ENCODE data around the gene TSC1. TPM values are rescaled to one million over a fixed set of nuclear protein-coding genes. Genes with fewer than 3 reads are reported as not detected.

Gene TSC1
- total and polyA plus RNA-seq, 2 experiments from 2014 or later = 18.8 to 22.4 TPM

- TF ChIP-seq EZH2phosphoT487 (IDR thresholded peaks at IDR 0.05; ENCODE audit: insufficient read depth, low read depth) (no peak), EZH2 (IDR thresholded peaks at IDR 0.05; ENCODE audit: insufficient read depth, poor library complexity, severe bottlenecking) (no peak)
- WGBS, 2 experiments (ENCODE audit: low coverage in 1 of 2, low lambda C conversion rate in 2 of 2, missing lambda C conversion rate in 2 of 2) = 40 to 52% methylated on average over 21 to 24 of the region's 24 CpGs
- Histone ChIP-seq H3K27ac (no peak overlapping the region), H4K20me1 (ENCODE audit: insufficient read depth) (no peaks in the 10 kb centered on the region), H3K4me1 (ENCODE audit: insufficient read depth) (peaks cover 8% of the 10 kb centered on the region; the same call in 1 of the 2 replicates), H3K36me3 (ENCODE audit: low read depth) (no peaks in the 10 kb centered on the region), H3K4me2 (ENCODE audit: unreplicated experiment) (peak overlapping the region; percentile 18), H3K9ac (no peak overlapping the region), H3F3A (ENCODE audit: insufficient read depth) (no peaks in the 10 kb centered on the region), H3K79me2 (ENCODE audit: insufficient read depth) (no peaks in the 10 kb centered on the region), H2AFZ (no peak overlapping the region), H3K27me3 (replicated peaks; ENCODE audit: insufficient read depth) (peaks cover 14% of the 10 kb centered on the region), H3K4me3 (no peak overlapping the region), H3K9me2 (ENCODE audit: insufficient read depth) (no peaks in the 10 kb centered on the region), H3K9me3 (ENCODE audit: low read depth) (no peaks in the 10 kb centered on the region)
- DNase-seq = peak; percentile 63
- in situ Hi-C loops (cut with MboI) = no loop called here
Observed at GRCh38 chr9:132857616-132858342, 86.6 kb downstream of the TSC1 start.

- no peaks in the 10 kb centered on the region for H3K9me2 ChIP-seq (ENCODE audit: insufficient read depth)
- H3K4me1 ChIP-seq (ENCODE audit: insufficient read depth) = peaks cover 8% of the 10 kb centered on the region; the same call in 1 of the 2 replicates
- H3K36me3 ChIP-seq (ENCODE audit: low read depth) = no peaks in the 10 kb centered on the region
- in situ Hi-C loops (cut with MboI) = no loop called here
- H3K4me2 ChIP-seq (ENCODE audit: unreplicated experiment) = peak overlapping the region; percentile 18
- H3K9me3 ChIP-seq (ENCODE audit: low read depth) = no peaks in the 10 kb centered on the region
- H3K4me3 ChIP-seq = no peak overlapping the region
- H3F3A ChIP-seq (ENCODE audit: insufficient read depth) = no peaks in the 10 kb centered on the region
- 0 out of 2 replicates have a peak overlapping the region, but pooled peaks have one; percentile 41 for H2AFZ ChIP-seq
- peak; percentile 84 for DNase-seq
- no peaks in the 10 kb centered on the region for H4K20me1 ChIP-seq (ENCODE audit: insufficient read depth)
- no peaks in the 10 kb centered on the region for H3K79me2 ChIP-seq (ENCODE audit: insufficient read depth)
- peaks cover 14% of the 10 kb centered on the region for H3K27me3 ChIP-seq (replicated peaks; ENCODE audit: insufficient read depth)
- TF ChIP-seq EZH2 (IDR thresholded peaks at IDR 0.05; ENCODE audit: insufficient read depth, poor library complexity, severe bottlenecking) = no peak
- no peak overlapping the region for H3K9ac ChIP-seq
- H3K27ac ChIP-seq = no peak overlapping the region
- WGBS, 2 experiments (ENCODE audit: low coverage in 1 of 2, low lambda C conversion rate in 2 of 2, missing lambda C conversion rate in 2 of 2) = 19 to 22% methylated on average over 8 of the region's 8 CpGs
Observed at GRCh38 chr9:132857031-132857430, 87.4 kb downstream of the TSC1 start.

DNA sequence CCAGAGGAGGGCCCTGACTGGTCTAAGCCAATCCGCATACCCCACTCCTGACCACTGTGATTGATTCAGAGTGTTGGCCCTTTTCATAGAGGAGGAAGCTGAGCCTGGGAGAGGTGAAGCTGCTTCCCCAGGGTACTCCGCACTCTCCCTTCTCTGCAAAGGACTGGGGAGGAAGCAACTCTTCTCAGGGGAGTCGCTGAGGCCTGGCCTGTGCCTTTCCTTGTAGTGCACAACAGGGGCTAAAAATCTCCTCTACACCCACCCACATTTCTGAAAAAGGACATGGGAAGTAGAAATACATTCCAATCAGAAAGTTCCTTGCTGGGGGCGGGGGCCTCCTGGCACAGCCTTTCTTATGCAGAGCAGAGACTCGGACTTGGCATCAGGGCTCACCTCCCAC lies 88.5 kb downstream of the TSC1 start:
- Histone ChIP-seq H3K36me3 (ENCODE audit: low read depth) (no peaks in the 10 kb centered on the region), H3F3A (ENCODE audit: insufficient read depth) (no peaks in the 10 kb centered on the region), H3K27ac (no peak overlapping the region), H3K9me2 (ENCODE audit: insufficient read depth) (no peaks in the 10 kb centered on the region), H2AFZ (no peak overlapping the region), H3K9me3 (ENCODE audit: low read depth) (no peaks in the 10 kb centered on the region), H3K4me1 (ENCODE audit: insufficient read depth) (peaks cover 8% of the 10 kb centered on the region; the same call in 1 of the 2 replicates), H3K4me2 (ENCODE audit: unreplicated experiment) (no peak overlapping the region), H3K4me3 (no peak overlapping the region), H3K9ac (no peak overlapping the region), H3K27me3 (replicated peaks; ENCODE audit: insufficient read depth) (peaks cover 14% of the 10 kb centered on the region), H3K79me2 (ENCODE audit: insufficient read depth) (no peaks in the 10 kb centered on the region), H4K20me1 (ENCODE audit: insufficient read depth) (no peaks in the 10 kb centered on the region)
- no peak for TF ChIP-seq EZH2 (IDR thresholded peaks at IDR 0.05; ENCODE audit: insufficient read depth, poor library complexity, severe bottlenecking)
- TF ChIP-seq EZH2phosphoT487 (IDR thresholded peaks at IDR 0.05; ENCODE audit: insufficient read depth, low read depth) = no peak
- in situ Hi-C loops (cut with MboI) = no loop called here
- 73 to 74% methylated on average over 5 of the region's 5 CpGs for WGBS, 2 experiments (ENCODE audit: low coverage in 1 of 2, low lambda C conversion rate in 2 of 2, missing lambda C conversion rate in 2 of 2)
- DNase-seq = no peak

GRCh38 chr9:132854832-132855231 lies 89.6 kb downstream of the TSC1 start:
- in situ Hi-C loops (cut with MboI) = no loop called here
- H4K20me1 ChIP-seq (ENCODE audit: insufficient read depth) = no peaks in the 10 kb centered on the region
- H3K27me3 ChIP-seq (replicated peaks; ENCODE audit: insufficient read depth) = peaks cover 14% of the 10 kb centered on the region
- no peak overlapping the region for H3K4me3 ChIP-seq
- no peaks in the 10 kb centered on the region for H3K79me2 ChIP-seq (ENCODE audit: insufficient read depth)
- TF ChIP-seq EZH2 (IDR thresholded peaks at IDR 0.05; ENCODE audit: insufficient read depth, poor library complexity, severe bottlenecking) (no peak), EZH2phosphoT487 (IDR thresholded peaks at IDR 0.05; ENCODE audit: insufficient read depth, low read depth) (no peak)
- no peak overlapping the region for H3K9ac ChIP-seq
- no peaks in the 10 kb centered on the region for H3F3A ChIP-seq (ENCODE audit: insufficient read depth)
- H3K4me1 ChIP-seq (ENCODE audit: insufficient read depth) = peaks cover 8% of the 10 kb centered on the region; the same call in 1 of the 2 replicates
- no peaks in the 10 kb centered on the region for H3K9me3 ChIP-seq (ENCODE audit: low read depth)
- no peak overlapping the region for H2AFZ ChIP-seq
- no peak overlapping the region for H3K27ac ChIP-seq
- no peak overlapping the region for H3K4me2 ChIP-seq (ENCODE audit: unreplicated experiment)
- no peaks in the 10 kb centered on the region for H3K9me2 ChIP-seq (ENCODE audit: insufficient read depth)
- 52 to 57% methylated on average over 10 of the region's 10 CpGs for WGBS, 2 experiments (ENCODE audit: low coverage in 1 of 2, low lambda C conversion rate in 2 of 2, missing lambda C conversion rate in 2 of 2)
- DNase-seq = no peak
- H3K36me3 ChIP-seq (ENCODE audit: low read depth) = no peaks in the 10 kb centered on the region

Data from GM23248 (cell line).